ENCODE data around the gene SFI1.
"Not testable (repeated sequence)": the region's sequence is repeated elsewhere in the genome, so short reads cannot be mapped to it uniquely, and the experiment has no call there.

The SFI1 gene

GRCh38 chr22:31491218-31491962 lies 4.9 kb upstream of the SFI1 start:
- DNase-seq (ENCODE audit: low spot score) = no peak

GRCh38 chr22:31492151-31492550 lies 4.2 kb upstream of the SFI1 start:
- no peak for DNase-seq (ENCODE audit: low spot score)

GRCh38 chr22:31493355-31493754 lies 3.0 kb upstream of the SFI1 start:
- DNase-seq (ENCODE audit: low spot score) = not testable (repeated sequence)

GRCh38 chr22:31495343-31495742 lies 993 bp upstream of the SFI1 start:
- no peak for DNase-seq (ENCODE audit: low spot score)

GRCh38 chr22:31496735-31497146 lies 405 bp downstream of the SFI1 start:
- DNase-seq (ENCODE audit: low spot score) = peak; percentile 23

- no peak for DNase-seq (ENCODE audit: low spot score)
These were observed 1.0 kb downstream of the SFI1 start for GRCh38 chr22:31497148-31497938.

- no peak for DNase-seq (ENCODE audit: low spot score)
These were observed 5.4 kb downstream of the SFI1 start for GRCh38 chr22:31501738-31502137.

- no peak for DNase-seq (ENCODE audit: low spot score)
These were observed 7.1 kb downstream of the SFI1 start for GRCh38 chr22:31503211-31503964.

GRCh38 chr22:31504282-31504681 lies 7.9 kb downstream of the SFI1 start:
- DNase-seq (ENCODE audit: low spot score) = peak; percentile 43

GRCh38 chr22:31507517-31507916 lies 11.2 kb downstream of the SFI1 start:
- not testable (repeated sequence) for DNase-seq (ENCODE audit: low spot score)

GRCh38 chr22:31508536-31508935 lies 12.2 kb downstream of the SFI1 start:
- DNase-seq (ENCODE audit: low spot score) = no peak

GRCh38 chr22:31509061-31509762 lies 12.9 kb downstream of the SFI1 start:
- DNase-seq (ENCODE audit: low spot score) = no peak

GRCh38 chr22:31520051-31520450 lies 23.7 kb downstream of the SFI1 start:
- no peak for DNase-seq (ENCODE audit: low spot score)

- not testable (repeated sequence) for DNase-seq (ENCODE audit: low spot score)
These were observed 27.8 kb downstream of the SFI1 start for GRCh38 chr22:31524132-31524531.

GRCh38 chr22:31526270-31526669 lies 29.9 kb downstream of the SFI1 start:
- DNase-seq (ENCODE audit: low spot score) = no peak

- DNase-seq (ENCODE audit: low spot score) = no peak
These were observed 34.5 kb downstream of the SFI1 start for GRCh38 chr22:31530823-31531195.

GRCh38 chr22:31532060-31532459 lies 35.7 kb downstream of the SFI1 start:
- DNase-seq (ENCODE audit: low spot score) = no peak

- DNase-seq (ENCODE audit: low spot score) = no peak
These were observed 37.0 kb downstream of the SFI1 start for GRCh38 chr22:31533374-31533773.

- DNase-seq (ENCODE audit: low spot score) = no peak
These were observed 40.7 kb downstream of the SFI1 start for GRCh38 chr22:31537019-31537535.

GRCh38 chr22:31538815-31539214 lies 42.5 kb downstream of the SFI1 start:
- DNase-seq (ENCODE audit: low spot score) = no peak

GRCh38 chr22:31540166-31540565 lies 43.8 kb downstream of the SFI1 start:
- DNase-seq (ENCODE audit: low spot score) = not testable (repeated sequence)

- DNase-seq (ENCODE audit: low spot score) = no peak
These were observed 44.6 kb downstream of the SFI1 start for GRCh38 chr22:31540966-31541365.

Measured in AG08396 (cell line).